ENCODE measurements around the gene MRPS5.

The MRPS5 gene

GRCh38 chr2:95086017-95086416 lies 35.6 kb downstream of the MRPS5 start:
- no peak for DNase-seq

- no peak for DNase-seq
Measured at GRCh38 chr2:95082477-95082876, 39.1 kb downstream of the MRPS5 start.

- peak; percentile 51 for DNase-seq
Measured at GRCh38 chr2:95079199-95079683, 42.4 kb downstream of the MRPS5 start.

- DNase-seq: no peak
Measured at GRCh38 chr2:95077861-95078603, 43.6 kb downstream of the MRPS5 start.

GRCh38 chr2:95077530-95077825 lies 44.1 kb downstream of the MRPS5 start:
- no peak for DNase-seq

GRCh38 chr2:95076705-95077529 lies 44.7 kb downstream of the MRPS5 start:
- peak; percentile 90 for DNase-seq

- DNase-seq: no peak
Measured at GRCh38 chr2:95075440-95076132, 46.0 kb downstream of the MRPS5 start.

- peak; percentile 71 for DNase-seq
Measured at GRCh38 chr2:95074663-95075439, 46.8 kb downstream of the MRPS5 start.

- no peak for DNase-seq
Measured at GRCh38 chr2:95073856-95074662, 47.5 kb downstream of the MRPS5 start.

GRCh38 chr2:95072424-95072823 lies 49.2 kb downstream of the MRPS5 start:
- DNase-seq: no peak

GRCh38 chr2:95071856-95072255 lies 49.8 kb downstream of the MRPS5 start:
- no peak for DNase-seq

GRCh38 chr2:95069465-95069864 lies 52.1 kb downstream of the MRPS5 start:
- DNase-seq: no peak

- DNase-seq: no peak
Measured at GRCh38 chr2:95068256-95068655, 53.4 kb downstream of the MRPS5 start.

- DNase-seq: no peak
Measured at GRCh38 chr2:95063086-95063958, 58.3 kb downstream of the MRPS5 start.

GRCh38 chr2:95062242-95063085 lies 59.1 kb downstream of the MRPS5 start:
- no peak for DNase-seq

- DNase-seq: no peak
Measured at GRCh38 chr2:95061601-95062183, 59.9 kb downstream of the MRPS5 start.

GRCh38 chr2:95061119-95061512 lies 60.5 kb downstream of the MRPS5 start:
- DNase-seq: no peak

GRCh38 chr2:95060446-95061118 lies 61.0 kb downstream of the MRPS5 start:
- no peak for DNase-seq

All from stimulated activated CD4-positive, alpha-beta T cell treated with anti-CD3 and anti-CD28 coated beads, Interleukin-1b, Interleukin-23, amount 100 ng/mL, for 48 hours (primary cell).